Ascending aorta (tissue), 2 donors: ENCODE data around the gene TXNL4B. TPM values are rescaled to one million over a fixed set of nuclear protein-coding genes. Genes with fewer than 3 reads are reported as not detected.
A peak's percentile ranks its signal among the peaks of the same experiment; 100 is the strongest.

Experiments used
- DNase-seq, 2 donors: peaks; one replicate each; pipeline ENCODE4 v3.0.0-alpha.2; 2019; ENCODE audit warnings: low spot score in 2 of 2
- H3K27ac ChIP-seq, 2 donors: fragments of 200-600 bp; sonication (generic); one replicate each; pipeline ENCODE4 v1.5.1; 2016 to 2017; ENCODE audit warnings: mild to moderate bottlenecking in 1 of 2
- H3K27me3 ChIP-seq: fragments of 200-600 bp; sonication (generic); one replicate; pipeline ENCODE4 v1.5.1; 2017
- H3K36me3 ChIP-seq, 2 donors: fragments of 200-600 bp; sonication (generic); one replicate each; pipeline ENCODE4 v1.5.1; 2016
- H3K4me1 ChIP-seq, 2 donors: fragments of 200-600 bp; sonication (generic); one replicate each; pipeline ENCODE4 v1.5.1; 2016 to 2017; ENCODE audit warnings: mild to moderate bottlenecking in 1 of 2
- H3K4me3 ChIP-seq, 2 donors: fragments of 200-600 bp; sonication (generic); one replicate each; pipeline ENCODE4 v1.5.1; 2016 to 2017; ENCODE audit warnings: mild to moderate bottlenecking in 1 of 2
- H3K9me3 ChIP-seq, 2 donors: fragments of 200-600 bp; sonication (generic); one replicate each; pipeline ENCODE4 v1.5.1; 2016
- CTCF ChIP-seq, 3 experiments: fragments of 200-600 bp in 2 of 3; fragments of 450-650 bp in 1 of 3; sonication (generic) in 2 of 3; IDR thresholded peaks; one replicate each; pipeline ENCODE4 v1.5.1; 2016 to 2019; ENCODE audit warnings: antibody characterized with exemption in 3 of 3, mild to moderate bottlenecking in 1 of 3, moderate library complexity in 1 of 3
- intact Hi-C: fragments of 100-400 bp; cut with DNase I; formaldehyde crosslinking; loops from one replicate; pipeline ENCODE4 v1.15.1; 2023
- total RNA-seq: library from RNA; depleted of rRNA; stranded (reverse); fragments of >200 nt; gene quantifications from one replicate; pipeline ENCODE4 v1.1.0, GENCODE V29; 2016

TXNL4B gene
- total RNA-seq, 1 donor from 2014 or later = 2.4 TPM

- intact Hi-C loops = no loop called here
- TF ChIP-seq CTCF (IDR thresholded peaks at IDR 0.05) = no peak
- DNase-seq = no peak
Observed at GRCh38 chr16:72125635-72126428, 32.4 kb upstream of the TXNL4B start.

GRCh38 chr16:72124761-72125634 lies 31.6 kb upstream of the TXNL4B start:
- intact Hi-C loops = no loop called here

More at GRCh38 chr16:72125635-72126428, 32.4 kb upstream of the TXNL4B start:
- Histone ChIP-seq H3K4me1 (no peaks in the 10 kb centered on the region), H3K27me3 (no peaks in the 10 kb centered on the region), H3K9me3 (no peaks in the 10 kb centered on the region), H3K27ac (no peak overlapping the region), H3K4me3 (no peak overlapping the region), H3K36me3 (no peaks in the 10 kb centered on the region)

GRCh38 chr16:72124148-72124547 lies 30.7 kb upstream of the TXNL4B start:
- Histone ChIP-seq H3K27me3 (no peaks in the 10 kb centered on the region), H3K27ac (no peak overlapping the region), H3K36me3 (no peaks in the 10 kb centered on the region), H3K4me1 (no peaks in the 10 kb centered on the region), H3K9me3 (no peaks in the 10 kb centered on the region), H3K4me3 (no peak overlapping the region)
- DNase-seq = no peak
- no peak for TF ChIP-seq CTCF (IDR thresholded peaks at IDR 0.05)
- intact Hi-C loops = no loop called here

More at GRCh38 chr16:72124761-72125634, 31.6 kb upstream of the TXNL4B start:
- DNase-seq = no peak
- H3K9me3 ChIP-seq = no peaks in the 10 kb centered on the region
- H3K36me3 ChIP-seq = no peaks in the 10 kb centered on the region
- no peaks in the 10 kb centered on the region for H3K27me3 ChIP-seq
- no peak overlapping the region for H3K4me3 ChIP-seq
- no peaks in the 10 kb centered on the region for H3K4me1 ChIP-seq
- TF ChIP-seq CTCF (IDR thresholded peaks at IDR 0.05) = peak; percentile 47 to 76 (median 65)
- no peak overlapping the region for H3K27ac ChIP-seq

GRCh38 chr16:72123426-72123825 lies 30.0 kb upstream of the TXNL4B start:
- intact Hi-C loops = no loop called here

GRCh38 chr16:72122916-72123315 lies 29.5 kb upstream of the TXNL4B start:
- Histone ChIP-seq H3K4me1 (no peaks in the 10 kb centered on the region), H3K27ac (no peak overlapping the region), H3K27me3 (no peaks in the 10 kb centered on the region), H3K36me3 (no peaks in the 10 kb centered on the region), H3K4me3 (no peak overlapping the region), H3K9me3 (no peaks in the 10 kb centered on the region)
- intact Hi-C loops = no loop called here
- no peak for TF ChIP-seq CTCF (IDR thresholded peaks at IDR 0.05)
- no peak for DNase-seq

More at GRCh38 chr16:72123426-72123825, 30.0 kb upstream of the TXNL4B start:
- no peaks in the 10 kb centered on the region for H3K36me3 ChIP-seq
- TF ChIP-seq CTCF (IDR thresholded peaks at IDR 0.05) = no peak
- no peaks in the 10 kb centered on the region for H3K9me3 ChIP-seq
- H3K4me3 ChIP-seq = no peak overlapping the region
- no peak overlapping the region for H3K27ac ChIP-seq
- H3K27me3 ChIP-seq = no peaks in the 10 kb centered on the region
- H3K4me1 ChIP-seq = no peaks in the 10 kb centered on the region
- no peak for DNase-seq
